Keratinocyte (primary cell): ENCODE measurements around the gene ANKRD42. TPM values are rescaled to one million over a fixed set of nuclear protein-coding genes. Genes with fewer than 3 reads are reported as not detected.

ENCODE experiments used
- DNase-seq: peaks from one replicate; pipeline ENCODE4 v3.0.0-alpha.2; 2011; ENCODE audit warnings: low read depth, missing footprints, low spot score
- FAIRE-seq: peaks from 2 replicates; lab custom pipeline; 2011; peaks lifted over from hg19 to GRCh38; lab: Jason Lieb, UNC
- H2AFZ ChIP-seq: 2 replicates; pipeline ENCODE4 v1.6.0; 2012; ENCODE audit warnings: low read length, control low read depth, inconsistent platforms; ENCODE audit not compliant: control insufficient read depth
- H3K27ac ChIP-seq: 2 replicates; pipeline ENCODE4 v1.5.1; 2011; ENCODE audit warnings: low read length; ENCODE audit not compliant: control insufficient read depth, insufficient read depth
- H3K27me3 ChIP-seq: 3 replicates; pipeline ENCODE4 v1.6.0; 2011; ENCODE audit warnings: low read length; ENCODE audit not compliant: control insufficient read depth, insufficient read depth; ENCODE audit errors: extremely low read depth
- H3K36me3 ChIP-seq, 2 experiments: 2 replicates in 1 of 2; 3 replicates in 1 of 2; pipeline ENCODE4 v1.5.1; 2011; ENCODE audit warnings: low read length in 2 of 2, mild to moderate bottlenecking in 1 of 2; ENCODE audit not compliant: control insufficient read depth in 2 of 2, insufficient read depth in 2 of 2; ENCODE audit errors: extremely low read depth in 1 of 2
- H3K4me1 ChIP-seq: 3 replicates; pipeline ENCODE4 v1.5.1; 2011; ENCODE audit warnings: low read length; ENCODE audit not compliant: control insufficient read depth, insufficient read depth; ENCODE audit errors: extremely low read depth
- H3K4me2 ChIP-seq: 3 replicates; pipeline ENCODE4 v1.6.0; 2011; ENCODE audit warnings: low read depth, low read length; ENCODE audit not compliant: control insufficient read depth, insufficient read depth; ENCODE audit errors: extremely low read depth
- H3K4me3 ChIP-seq, 3 experiments: fragments of 200-600 bp in 1 of 3; sonication (generic) in 1 of 3; 2 replicates in 2 of 3; 3 replicates in 1 of 3; pipeline ENCODE4 v1.5.1; 2011 to 2016; ENCODE audit warnings: low read length in 3 of 3, mild to moderate bottlenecking in 3 of 3, control low read depth in 2 of 3, inconsistent platforms in 1 of 3, low read depth in 1 of 3, mixed read lengths in 1 of 3, mixed run types in 1 of 3, moderate library complexity in 1 of 3; ENCODE audit not compliant: control insufficient read depth in 2 of 3, insufficient read depth in 2 of 3; ENCODE audit errors: extremely low read depth in 1 of 3
- H3K79me2 ChIP-seq: 2 replicates; pipeline ENCODE4 v1.6.0; 2012; ENCODE audit warnings: low read length; ENCODE audit not compliant: control insufficient read depth, insufficient read depth
- H3K9ac ChIP-seq: 3 replicates; pipeline ENCODE4 v1.6.0; 2011; ENCODE audit warnings: low read length; ENCODE audit not compliant: control insufficient read depth, insufficient read depth; ENCODE audit errors: extremely low read depth
- H3K9me1 ChIP-seq: 3 replicates; pipeline ENCODE4 v1.6.0; 2011; ENCODE audit warnings: low read length; ENCODE audit not compliant: control insufficient read depth, insufficient read depth; ENCODE audit errors: extremely low read depth
- H3K9me3 ChIP-seq: 2 replicates; pipeline ENCODE4 v1.5.1; 2012; ENCODE audit warnings: low read depth, low read length; ENCODE audit not compliant: control insufficient read depth
- H4K20me1 ChIP-seq: 3 replicates; pipeline ENCODE4 v1.6.0; 2011; ENCODE audit warnings: low read length; ENCODE audit not compliant: control insufficient read depth, insufficient read depth; ENCODE audit errors: extremely low read depth
- CTCF ChIP-seq, 3 experiments: IDR thresholded peaks in 1 of 3; conservative IDR thresholded peaks in 1 of 3; optimal IDR thresholded peaks in 1 of 3; 2 replicates in 2 of 3; 3 replicates in 1 of 3; pipeline versions ENCODE3 to v1.5.1; 2011; ENCODE audit warnings: low read length in 3 of 3, mild to moderate bottlenecking in 3 of 3, moderate library complexity in 2 of 3, control low read depth in 1 of 3, inconsistent platforms in 1 of 3; ENCODE audit not compliant: insufficient read depth in 2 of 3; ENCODE audit errors: extremely low read depth in 1 of 3
- EZH2 ChIP-seq: IDR thresholded peaks from one replicate; pipeline ENCODE4 v1.6.1; 2012; ENCODE audit warnings: inconsistent platforms, mild to moderate bottlenecking, low read length, moderate library complexity
- dilution Hi-C: fragments of 300-500 bp; cut with MboI; formaldehyde crosslinking; loops from one replicate; pipeline ENCODE4 v1.7.0; 2020; ENCODE audit warnings: low sequenced_read_pairs; ENCODE audit not compliant: extremely low pct_ligation_motif_present
- polyA plus RNA-seq, 5 experiments: library from polyadenylated mRNA; depleted of rRNA in 3 of 5; stranded (reverse) in 3 of 5; stranded (forward) in 1 of 5; unstranded in 1 of 5; fragments of >200 nt; gene quantifications; 1 replicate in 1 of 5; 2 replicates in 3 of 5; 3 replicates in 1 of 5; pipeline versions ENCODE4 v1.2.1 to v1.2.3, GENCODE V29; 2011 to 2012; ENCODE audit warnings: missing spikeins in 2 of 5, low read depth in 1 of 5, low replicate concordance in 1 of 5

Gene ANKRD42
- polyA plus RNA-seq, 1 donor (not counting 4 experiments of a cell fraction or from before 2014, with no cell fraction given), result 11.0 TPM

GRCh38 chr11:83221694-83222093 is 28.2 kb downstream of the ANKRD42 start:
- DNase-seq (no peak), FAIRE-seq (no peak)
- Histone ChIP-seq H3K79me2 (no peaks in the 10 kb centered on the region), H3K9me1 (no peaks in the 10 kb centered on the region), H2AFZ (no peak overlapping the region), H3K27ac (no peak overlapping the region), H4K20me1 (no peaks in the 10 kb centered on the region), H3K27me3 (no peaks in the 10 kb centered on the region), H3K4me1 (no peaks in the 10 kb centered on the region), H3K9ac (no peak overlapping the region), H3K4me3 (no peak overlapping the region), H3K4me2 (no peak overlapping the region), H3K9me3 (no peaks in the 10 kb centered on the region), H3K36me3 (no peaks in the 10 kb centered on the region)
- TF ChIP-seq CTCF (optimal IDR thresholded peaks at IDR 0.05 in 1 of 3, IDR thresholded peaks at IDR 0.05 in 1 of 3, conservative IDR thresholded peaks at IDR 0.05 in 1 of 3; ENCODE audit: extremely low read depth in 1 of 3, insufficient read depth in 2 of 3, low read length in 3 of 3), result no peak
- TF ChIP-seq EZH2, result no peak
- dilution Hi-C loops, result no loop called here

DNA sequence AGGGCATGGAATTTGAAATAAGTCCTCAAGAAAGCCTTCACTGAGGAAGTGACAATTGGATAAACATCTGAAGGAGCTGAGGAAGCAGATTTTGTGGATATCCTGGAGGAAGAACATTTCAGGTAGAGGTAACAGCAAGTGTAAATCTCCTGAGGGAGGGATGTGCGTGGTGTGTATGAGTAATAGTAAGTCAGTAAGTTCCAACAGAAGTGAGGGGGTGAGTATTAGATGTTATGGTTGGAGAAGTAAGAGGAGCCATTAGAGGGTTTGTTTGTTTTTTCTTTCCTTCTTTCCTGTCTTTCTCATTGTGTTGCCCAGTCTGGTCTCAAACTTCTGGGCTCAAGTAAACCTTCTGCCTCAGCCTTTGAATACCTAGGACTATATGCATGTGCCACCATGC is 29.0 kb downstream of the ANKRD42 start:
- H3K9me1 ChIP-seq, result no peaks in the 10 kb centered on the region
- H3K9ac ChIP-seq, result no peak overlapping the region
- dilution Hi-C loops, result no loop called here
- H3K79me2 ChIP-seq, result no peaks in the 10 kb centered on the region
- no peaks in the 10 kb centered on the region for H3K9me3 ChIP-seq
- FAIRE-seq (no peak), DNase-seq (no peak)
- no peak overlapping the region for H2AFZ ChIP-seq
- H3K4me2 ChIP-seq, result no peak overlapping the region
- TF ChIP-seq EZH2 (no peak), CTCF (optimal IDR thresholded peaks at IDR 0.05 in 1 of 3, IDR thresholded peaks at IDR 0.05 in 1 of 3, conservative IDR thresholded peaks at IDR 0.05 in 1 of 3; ENCODE audit: extremely low read depth in 1 of 3, insufficient read depth in 2 of 3, low read length in 3 of 3) (no peak)
- no peaks in the 10 kb centered on the region for H4K20me1 ChIP-seq
- H3K4me1 ChIP-seq, result no peaks in the 10 kb centered on the region
- H3K27me3 ChIP-seq, result no peaks in the 10 kb centered on the region
- H3K4me3 ChIP-seq, result no peak overlapping the region
- H3K36me3 ChIP-seq, result no peaks in the 10 kb centered on the region
- H3K27ac ChIP-seq, result no peak overlapping the region
